Measurements from ENCODE around the gene HIGD1B.

The HIGD1B gene

DNA sequence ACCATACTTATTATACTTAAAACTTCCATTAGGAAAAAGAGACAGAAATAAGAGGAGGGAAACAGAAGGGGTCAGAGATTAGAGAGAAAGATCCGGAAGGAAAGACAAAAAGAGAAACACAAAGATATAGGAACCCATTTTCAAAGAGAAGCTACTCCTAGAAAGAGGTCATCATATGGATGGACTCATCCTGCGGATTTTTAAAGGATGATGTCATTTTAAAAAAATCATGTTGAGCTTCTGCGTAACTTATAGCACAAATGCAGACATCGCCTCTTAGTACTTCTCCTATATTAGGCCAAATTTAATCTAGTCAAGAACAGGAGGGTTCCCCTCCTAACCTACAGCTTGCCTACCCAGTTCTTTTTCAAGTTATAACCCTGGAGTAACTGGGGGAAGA lies 33.5 kb downstream of the HIGD1B start:
- no peak for TF ChIP-seq CTCF (conservative IDR thresholded peaks at IDR 0.05)
- no peak for TF ChIP-seq ZFX (IDR thresholded peaks at IDR 0.05)
- no peak overlapping the region for H3K27ac ChIP-seq

DNA sequence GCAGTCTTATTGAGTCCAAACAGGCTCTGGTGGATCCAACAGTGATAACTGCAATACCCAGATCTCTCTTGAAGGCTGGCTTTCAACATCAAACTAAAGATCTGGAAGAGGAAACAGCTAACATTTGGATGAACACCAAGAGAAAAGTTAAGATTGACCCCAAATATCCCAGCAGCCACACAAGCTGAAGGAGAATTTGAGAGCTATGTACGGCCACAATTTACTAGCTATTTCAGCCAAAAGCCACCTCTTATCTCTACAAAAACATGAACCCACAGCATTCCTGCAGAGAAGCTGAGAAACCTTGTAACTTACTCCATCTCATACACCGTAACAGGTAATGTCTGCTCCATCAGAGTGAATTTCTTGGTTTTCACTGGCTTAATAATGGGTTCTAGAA lies 37.3 kb downstream of the HIGD1B start:
- no peak overlapping the region for H3K27ac ChIP-seq
- TF ChIP-seq CTCF (conservative IDR thresholded peaks at IDR 0.05): no peak
- no peak for TF ChIP-seq ZFX (IDR thresholded peaks at IDR 0.05)

DNA sequence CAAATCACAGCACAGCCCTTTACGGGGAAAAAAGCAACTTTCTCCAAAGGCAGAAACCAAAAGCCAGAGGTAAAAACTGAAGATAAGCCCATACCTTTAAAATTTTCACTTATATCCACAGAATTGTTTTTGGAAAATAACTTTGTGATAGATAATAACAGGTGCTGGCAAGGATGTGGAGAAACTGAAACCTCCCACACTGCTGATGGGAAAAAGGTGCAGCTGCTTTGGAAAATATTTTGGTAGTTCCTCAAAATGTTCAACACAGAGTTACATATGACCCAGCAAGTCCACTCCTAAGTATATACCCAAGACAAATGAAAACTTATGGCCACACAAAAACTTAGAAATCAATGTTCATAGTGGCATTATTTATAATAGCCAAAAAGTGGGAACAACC lies 39.3 kb downstream of the HIGD1B start:
- H3K27ac ChIP-seq: no peak overlapping the region
- TF ChIP-seq CTCF (conservative IDR thresholded peaks at IDR 0.05): no peak
- TF ChIP-seq ZFX (IDR thresholded peaks at IDR 0.05): no peak

- TF ChIP-seq CTCF (conservative IDR thresholded peaks at IDR 0.05) (no peak), ZFX (IDR thresholded peaks at IDR 0.05) (no peak)
- H3K27ac ChIP-seq: no peak overlapping the region
These were observed 40.6 kb downstream of the HIGD1B start for GRCh38 chr17:44887971-44888954.

- H3K27ac ChIP-seq: no peak overlapping the region
- TF ChIP-seq CTCF (conservative IDR thresholded peaks at IDR 0.05) (no peak), ZFX (IDR thresholded peaks at IDR 0.05) (no peak)
These were observed 41.3 kb downstream of the HIGD1B start for GRCh38 chr17:44889003-44889402.

DNA sequence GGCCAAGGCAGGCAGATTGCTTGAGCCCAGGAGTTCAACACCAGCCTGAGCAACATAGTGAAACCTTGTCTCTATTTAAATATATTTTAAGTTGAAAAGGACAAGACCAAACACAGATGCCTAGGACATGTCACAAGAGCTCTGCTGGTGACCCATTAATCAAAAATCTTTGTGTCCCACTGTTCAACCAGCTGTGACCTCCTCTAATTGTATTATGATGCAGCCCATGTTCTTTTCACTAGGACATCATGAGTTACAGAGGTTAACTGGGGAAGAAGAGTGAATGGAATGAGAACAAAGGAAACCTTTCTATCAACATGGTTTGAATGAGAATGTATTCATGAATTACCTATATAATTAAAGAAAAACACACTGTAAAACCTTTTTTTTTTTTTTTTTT lies 44.6 kb downstream of the HIGD1B start:
- no peak overlapping the region for H3K27ac ChIP-seq
- TF ChIP-seq CTCF (conservative IDR thresholded peaks at IDR 0.05): no peak
- TF ChIP-seq ZFX (IDR thresholded peaks at IDR 0.05): no peak

- TF ChIP-seq CTCF (conservative IDR thresholded peaks at IDR 0.05) (no peak), ZFX (IDR thresholded peaks at IDR 0.05) (no peak)
- no peak overlapping the region for H3K27ac ChIP-seq
These were observed 47.0 kb downstream of the HIGD1B start for GRCh38 chr17:44894642-44895041.

All from C4-2B (cell line).